Mucosa of descending colon (tissue), 3 donors: ENCODE measurements around the gene NCAPH2. TPM values are rescaled to one million over a fixed set of nuclear protein-coding genes. Genes with fewer than 3 reads are reported as not detected.

Source experiments
- ATAC-seq: fragments of 200-7000 bp; cut with Tn5 transposase; one replicate; pipeline ENCODE4 v1.9.1; 2020; ENCODE audit warnings: mild to moderate bottlenecking, moderate library complexity
- DNase-seq, 3 donors: peaks; one replicate each; pipeline ENCODE4 v3.0.0-alpha.2; 2020
- H3K36me3 ChIP-seq: fragments of 200-600 bp; one replicate; pipeline ENCODE4 v1.8.0; 2021; ENCODE audit warnings: low read depth, mild to moderate bottlenecking
- H3K4me1 ChIP-seq: fragments of 200-600 bp; one replicate; pipeline ENCODE4 v1.8.0; 2021; ENCODE audit warnings: low read depth, mild to moderate bottlenecking
- H3K4me3 ChIP-seq: fragments of 200-600 bp; one replicate; pipeline ENCODE4 v1.8.0; 2021; ENCODE audit warnings: mild to moderate bottlenecking
- H3K9me3 ChIP-seq: fragments of 200-600 bp; one replicate; pipeline ENCODE4 v1.8.0; 2021; ENCODE audit warnings: mild to moderate bottlenecking
- CTCF ChIP-seq: fragments of 200-600 bp; IDR thresholded peaks from one replicate; pipeline ENCODE4 v1.8.0; 2022; ENCODE audit warnings: antibody characterized with exemption, mild to moderate bottlenecking
- intact Hi-C, 2 donors: fragments of 100-400 bp; cut with DNase I in 1 of 2; cut with micrococcal nuclease in 1 of 2; formaldehyde crosslinking; loops; one replicate each; pipeline versions ENCODE4 v1.11.0 to v1.11.1; 2022; cut with DNase I, micrococcal nuclease
- total RNA-seq, 3 donors: library from RNA; stranded (reverse); fragmentation: NEBNext Ultra II Directional in 2 of 3; extraction: Animal tissue kit (Norgen Biotek cat#: 25700) in 2 of 3; gene quantifications; one replicate each; pipeline versions ENCODE4 v1.2.1 to v1.2.4, GENCODE V29; 2021 to 2023
- donor health status: DM: no; HTN: no; CAD: no; lungs with moderate emphysema.
- donor health status: DM: no; HTN: no; CAD: no.
- donor health status: DM: no; HTN: yes; CAD: no.

The NCAPH2 gene
- total RNA-seq, 3 donors from 2014 or later = 32.1 to 41.2 (median 34.0) TPM

- ATAC-seq (no peak), DNase-seq (peak in 2 of 3 donors; percentile 53 to 62)
- Histone ChIP-seq H3K4me3 (no peak overlapping the region), H3K4me1 (peaks cover 19% of the 10 kb centered on the region), H3K36me3 (peaks cover 6% of the 10 kb centered on the region), H3K9me3 (no peaks in the 10 kb centered on the region)
- intact Hi-C loops = no loop called here
- TF ChIP-seq CTCF = no peak
These were observed 2.0 kb upstream of the NCAPH2 start for GRCh38 chr22:50505776-50506610.

- intact Hi-C loops = no loop called here
- TF ChIP-seq CTCF = no peak
- DNase-seq (peak in 2 of 3 donors; percentile 50 to 64), ATAC-seq (peak; percentile 1)
- H3K4me1 ChIP-seq = peaks cover 19% of the 10 kb centered on the region
- peaks cover 6% of the 10 kb centered on the region for H3K36me3 ChIP-seq
- H3K9me3 ChIP-seq = no peaks in the 10 kb centered on the region
- H3K4me3 ChIP-seq = peak overlapping the region; percentile 21
These were observed 1.2 kb upstream of the NCAPH2 start for GRCh38 chr22:50506611-50507420.

GRCh38 chr22:50507421-50507990, 518 bp upstream of the NCAPH2 start, which contains the start of gene LMF2:
TSS of gene LMF2 (minus strand) at chr22:50507702. CDS start at chr22:50507675, 27 bp downstream.
- intact Hi-C loops = no loop called here
- Histone ChIP-seq H3K9me3 (no peaks in the 10 kb centered on the region), H3K4me1 (peaks cover 19% of the 10 kb centered on the region), H3K36me3 (peaks cover 6% of the 10 kb centered on the region), H3K4me3 (peak within 1 kb of the TSS; percentile 46)
- ATAC-seq (peak; percentile 88), DNase-seq (peak; percentile 90 to 97 (median 96))
- TF ChIP-seq CTCF = no peak

- no peak for TF ChIP-seq CTCF
- intact Hi-C loops = no loop called here
- ATAC-seq = no peak
- Histone ChIP-seq H3K4me3 (no peak overlapping the region), H3K9me3 (no peaks in the 10 kb centered on the region), H3K4me1 (peaks cover 19% of the 10 kb centered on the region), H3K36me3 (peaks cover 6% of the 10 kb centered on the region)
- no peak for DNase-seq
These were observed 873 bp downstream of the NCAPH2 start for GRCh38 chr22:50508897-50509296.

- no peaks in the 10 kb centered on the region for H3K9me3 ChIP-seq
- H3K36me3 ChIP-seq = no peaks in the 10 kb centered on the region
- DNase-seq (no peak), ATAC-seq (no peak)
- peaks cover 8% of the 10 kb centered on the region for H3K4me1 ChIP-seq
- H3K4me3 ChIP-seq = no peak overlapping the region
- TF ChIP-seq CTCF = no peak
- intact Hi-C loops = no loop called here
These were observed 5.2 kb downstream of the NCAPH2 start for GRCh38 chr22:50513175-50513574.
